ENCODE measurements around the gene ARID1B.
"Not testable (repeated sequence)": the region's sequence is repeated elsewhere in the genome, so short reads cannot be mapped to it uniquely, and the experiment has no call there.

The ARID1B gene

DNA sequence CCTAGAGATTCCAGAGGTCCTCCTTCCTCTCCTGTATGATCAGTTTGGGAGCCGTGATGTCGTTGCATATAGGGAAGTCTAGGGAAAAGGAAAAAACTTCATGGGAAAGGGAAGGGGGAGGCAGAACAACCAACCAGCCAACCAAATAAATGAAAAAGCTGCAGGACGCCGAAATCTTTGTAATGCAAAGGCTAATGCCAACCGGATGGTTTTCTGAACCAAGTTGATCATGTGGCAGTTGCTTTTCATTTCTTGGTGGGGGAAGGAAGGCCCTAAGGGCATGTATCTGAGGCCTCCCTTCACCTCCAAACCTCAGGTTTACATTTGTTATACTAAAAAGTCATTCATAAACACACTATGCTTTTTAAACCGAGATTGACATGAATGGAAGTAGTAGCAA, 167.2 kb downstream of the ARID1B start:
- no peak for DNase-seq

DNA sequence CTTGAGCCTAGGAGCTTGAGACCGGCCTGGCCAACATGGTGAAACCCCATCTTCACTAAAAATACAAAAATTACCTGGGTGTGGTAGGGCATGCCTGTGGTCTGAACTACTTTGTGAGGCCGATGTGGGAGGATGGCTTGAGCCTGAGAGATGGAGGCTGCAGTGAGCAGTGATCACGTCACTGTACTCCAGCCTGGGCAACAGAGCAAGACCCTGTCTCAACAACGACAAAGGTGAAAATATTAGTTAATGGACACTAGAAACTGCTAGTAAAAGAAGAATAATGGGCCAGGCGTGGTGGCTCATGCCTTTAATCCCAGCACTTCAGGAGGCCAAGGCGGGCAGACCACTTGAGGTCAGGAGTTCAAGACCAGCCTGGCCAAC, 168.6 kb downstream of the ARID1B start:
- not testable (repeated sequence) for DNase-seq

DNA sequence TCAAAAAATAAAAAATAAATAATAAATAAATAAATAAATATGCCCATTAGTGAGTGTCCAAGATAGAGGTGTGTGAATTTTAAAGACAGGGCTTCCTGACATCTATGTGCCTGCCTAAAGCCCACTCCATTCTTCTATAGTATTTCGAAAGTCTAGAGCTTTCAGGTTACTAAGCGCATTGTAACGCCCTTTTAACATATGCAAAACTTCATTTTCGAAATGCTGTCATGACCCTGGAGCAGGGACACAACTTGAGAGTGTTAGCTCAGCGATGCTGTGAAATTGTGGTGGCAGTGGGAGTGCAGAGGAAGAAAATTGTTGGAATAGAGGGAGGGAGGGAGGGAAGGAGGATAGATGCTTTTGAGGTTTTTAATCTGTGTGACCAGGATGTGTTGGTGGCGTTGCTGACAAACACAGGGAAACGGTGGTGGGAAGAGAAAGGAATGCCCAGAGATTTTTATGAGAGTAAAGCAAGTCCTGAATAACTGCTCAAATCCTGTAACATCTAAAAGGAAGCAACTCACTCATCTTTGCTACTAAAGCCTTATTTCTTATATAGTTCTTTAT, 169.3 kb downstream of the ARID1B start:
- no peak for DNase-seq

DNA sequence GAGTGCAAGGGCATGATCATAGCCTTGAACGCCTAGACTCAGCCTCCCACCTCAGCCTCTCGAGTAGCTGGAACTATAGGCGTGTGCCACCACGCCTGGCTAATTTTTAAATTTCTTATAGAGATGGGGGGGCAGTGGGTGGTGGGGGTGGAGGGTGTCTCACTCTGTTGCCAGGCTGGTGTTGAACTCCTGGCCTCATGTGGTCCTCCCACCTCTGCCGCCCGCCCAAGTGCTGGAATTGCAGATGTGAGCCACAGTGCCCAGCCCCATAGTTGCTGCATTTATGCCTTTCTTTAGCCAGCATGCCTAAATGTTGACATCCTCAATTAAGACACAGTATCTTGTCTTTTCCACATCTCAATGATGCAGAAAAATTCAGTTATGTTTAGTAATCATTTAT, 171.1 kb downstream of the ARID1B start:
- no peak for DNase-seq

DNA sequence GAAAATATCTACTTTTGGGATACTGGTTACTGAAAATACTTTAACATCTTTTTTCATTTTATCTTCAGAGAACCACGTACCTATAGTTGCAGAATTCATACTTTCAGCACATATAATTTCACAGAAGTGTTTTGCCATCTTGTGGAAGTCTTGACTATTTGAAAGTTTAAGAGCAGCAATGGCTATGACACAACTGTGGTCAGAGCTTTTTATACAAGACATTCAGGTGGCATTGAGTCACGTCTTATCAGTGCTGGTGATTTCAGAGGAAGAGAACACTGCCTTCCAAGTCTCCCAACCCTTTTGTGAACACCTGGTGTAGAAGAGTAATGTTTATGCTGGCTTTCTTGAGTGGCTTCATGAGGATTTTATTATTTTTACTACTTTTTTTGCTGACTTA, 171.6 kb downstream of the ARID1B start:
- no peak for DNase-seq

DNA sequence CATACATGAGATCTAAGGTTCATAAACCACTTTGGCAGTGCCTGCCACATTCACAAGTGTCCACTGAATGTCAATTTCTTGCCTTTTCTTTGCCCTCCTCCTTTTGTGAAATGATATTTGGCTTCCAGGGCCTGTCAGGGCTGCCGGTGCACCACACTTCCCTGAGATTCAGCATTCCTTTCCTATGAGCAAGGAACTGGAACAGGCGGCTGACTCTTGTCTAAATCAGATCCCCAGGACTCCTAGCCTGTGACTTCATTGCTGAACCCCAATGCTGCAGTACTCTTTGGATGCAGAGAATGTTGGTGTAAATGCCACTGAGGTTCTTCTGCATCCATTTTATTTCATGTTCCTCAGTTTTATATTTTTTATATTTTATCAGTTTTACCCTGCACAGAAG, 172.2 kb downstream of the ARID1B start:
- no peak for DNase-seq

DNA sequence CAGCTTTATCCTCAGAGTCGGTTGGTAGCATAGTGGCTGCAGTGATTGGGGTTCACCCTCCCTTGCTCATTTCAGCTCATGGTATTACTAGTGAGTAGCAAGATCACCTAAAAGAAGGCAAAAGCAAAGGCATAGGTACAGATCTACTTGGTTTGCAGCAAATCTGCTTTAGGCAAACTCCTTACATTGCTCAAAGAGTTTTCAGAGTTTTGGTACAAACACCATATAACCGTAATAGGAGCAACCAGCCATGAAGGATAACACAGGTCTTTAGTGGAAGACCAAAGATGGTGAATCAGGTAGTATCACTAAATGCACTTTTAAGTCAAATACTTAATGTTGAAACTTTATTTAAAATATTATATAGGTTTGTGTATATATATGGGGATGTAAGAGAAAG, 172.9 kb downstream of the ARID1B start:
- DNase-seq, result no peak

DNA sequence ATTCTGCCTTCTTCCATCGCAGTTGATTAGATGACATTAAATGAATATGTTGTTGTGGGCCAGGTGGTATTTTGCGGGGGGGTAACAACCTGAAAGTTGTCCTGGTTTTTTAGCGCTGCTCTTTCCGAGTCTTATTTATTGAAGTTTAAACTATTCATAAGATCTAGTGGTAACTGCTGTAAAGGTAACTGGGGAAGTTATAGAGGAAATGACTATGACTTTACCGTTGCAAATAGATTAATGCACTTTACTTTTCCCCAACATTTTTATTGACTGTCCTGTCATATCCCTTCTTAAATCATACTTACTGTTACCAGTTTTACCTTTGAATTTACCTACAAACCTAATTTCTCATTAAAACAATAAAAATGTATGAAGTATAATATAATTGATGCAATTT, 173.4 kb downstream of the ARID1B start:
- no peak for DNase-seq

DNA sequence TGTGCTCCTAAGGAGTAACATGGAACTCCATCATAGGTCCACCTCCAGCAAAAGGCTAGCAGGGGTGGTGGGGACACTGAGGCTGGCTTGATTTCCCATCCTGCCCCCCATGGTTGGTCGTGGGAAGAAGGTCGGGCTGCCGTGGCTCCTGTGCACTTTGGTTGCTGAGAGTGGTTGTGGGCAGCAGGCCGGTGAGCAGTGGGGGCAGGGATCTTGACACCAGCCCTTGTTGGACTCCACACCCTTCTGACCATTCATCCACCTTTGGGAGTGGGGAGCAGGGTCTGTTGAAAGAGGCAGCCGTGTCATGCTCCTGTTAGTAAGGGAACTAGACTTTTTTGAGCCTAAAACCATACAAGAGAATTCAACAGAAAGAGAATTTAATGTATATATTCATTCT, 175.2 kb downstream of the ARID1B start:
- no peak for DNase-seq

DNA sequence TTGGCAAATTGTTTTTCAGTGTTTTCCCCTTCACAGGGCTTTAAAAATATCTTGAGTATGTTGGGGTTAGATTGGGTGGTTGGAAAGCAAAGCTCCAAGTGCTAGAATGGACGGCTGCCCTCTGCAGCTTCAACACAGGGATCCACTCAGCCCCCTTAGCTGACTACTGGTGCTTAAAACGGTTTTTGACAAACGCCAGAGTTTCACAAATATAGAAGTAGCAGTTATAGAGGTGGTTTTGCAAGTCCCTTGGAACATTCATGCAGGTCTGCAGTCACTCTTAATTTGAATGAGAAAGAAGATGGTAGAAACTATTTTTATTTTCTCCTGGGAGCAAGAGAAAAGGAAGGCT, 175.9 kb downstream of the ARID1B start:
- no peak for DNase-seq

DNA sequence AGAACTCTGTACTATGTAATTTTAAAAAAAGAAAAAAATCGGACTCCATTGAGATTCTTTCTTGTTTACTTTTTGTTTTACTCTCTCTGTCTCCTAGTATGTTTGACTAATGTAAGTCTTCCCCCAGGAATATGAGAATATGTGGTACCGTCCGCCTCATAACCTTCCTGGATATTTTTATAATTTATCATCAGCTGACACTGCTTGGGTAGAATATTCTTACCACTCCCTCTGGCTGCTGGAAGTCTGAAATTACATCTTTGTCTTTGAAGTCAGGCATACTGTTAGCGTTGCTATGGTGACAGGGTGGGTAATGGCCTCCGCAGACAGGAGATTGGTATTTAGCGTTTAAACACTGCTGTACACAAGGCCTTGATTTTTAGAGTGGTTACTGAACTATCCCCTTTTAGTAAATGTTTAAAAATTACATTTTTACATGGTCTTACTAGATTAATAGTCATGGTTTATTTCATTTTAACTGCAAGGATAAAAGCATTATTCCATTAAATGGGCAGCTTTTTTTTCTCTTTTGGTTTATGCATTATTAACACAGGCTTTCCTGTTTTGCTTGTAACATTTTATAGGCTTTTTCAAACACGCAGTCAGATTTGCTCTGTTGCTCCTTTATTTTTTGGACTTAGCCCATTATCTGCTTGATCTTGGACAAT, 176.4 kb downstream of the ARID1B start:
- DNase-seq, result peak; percentile 70

DNA sequence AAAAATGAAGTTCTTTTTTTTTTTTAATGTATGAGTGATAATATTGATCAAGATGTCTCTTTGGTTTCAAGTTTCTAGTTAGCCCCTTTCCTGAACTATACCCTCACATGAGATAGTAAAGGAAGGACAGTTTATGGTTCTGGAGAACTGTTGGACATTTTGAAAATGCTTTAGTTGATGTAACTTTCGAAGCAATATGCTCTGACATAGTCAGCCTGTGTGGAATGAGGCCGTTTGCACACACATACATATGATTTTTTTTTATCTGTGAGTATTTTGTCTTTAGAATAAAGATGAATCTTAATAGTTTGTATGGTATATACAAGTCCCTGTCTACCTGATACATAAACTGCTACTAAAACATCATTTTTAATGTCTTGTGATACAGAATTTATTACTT, 177.0 kb downstream of the ARID1B start:
- no peak for DNase-seq

DNA sequence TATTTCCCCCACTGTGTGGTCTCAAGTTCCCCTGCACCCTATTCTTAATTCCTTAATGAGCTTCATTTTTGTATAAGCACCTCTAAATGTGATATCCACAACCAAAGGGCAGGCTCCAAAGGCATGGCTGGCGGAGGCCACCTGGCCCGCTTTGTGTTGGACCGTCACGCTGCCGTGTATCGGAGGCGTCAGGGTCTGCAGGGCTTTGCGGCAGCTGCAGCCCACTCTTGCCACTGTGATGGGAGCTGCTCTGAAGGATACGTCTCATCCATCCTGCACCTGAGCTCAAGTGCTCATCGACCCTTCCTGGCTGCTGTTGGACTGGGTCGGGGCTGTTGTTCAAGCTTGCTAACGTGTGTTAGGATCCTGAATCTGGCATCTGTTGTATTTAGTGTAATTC, 177.6 kb downstream of the ARID1B start:
- no peak for DNase-seq

DNA sequence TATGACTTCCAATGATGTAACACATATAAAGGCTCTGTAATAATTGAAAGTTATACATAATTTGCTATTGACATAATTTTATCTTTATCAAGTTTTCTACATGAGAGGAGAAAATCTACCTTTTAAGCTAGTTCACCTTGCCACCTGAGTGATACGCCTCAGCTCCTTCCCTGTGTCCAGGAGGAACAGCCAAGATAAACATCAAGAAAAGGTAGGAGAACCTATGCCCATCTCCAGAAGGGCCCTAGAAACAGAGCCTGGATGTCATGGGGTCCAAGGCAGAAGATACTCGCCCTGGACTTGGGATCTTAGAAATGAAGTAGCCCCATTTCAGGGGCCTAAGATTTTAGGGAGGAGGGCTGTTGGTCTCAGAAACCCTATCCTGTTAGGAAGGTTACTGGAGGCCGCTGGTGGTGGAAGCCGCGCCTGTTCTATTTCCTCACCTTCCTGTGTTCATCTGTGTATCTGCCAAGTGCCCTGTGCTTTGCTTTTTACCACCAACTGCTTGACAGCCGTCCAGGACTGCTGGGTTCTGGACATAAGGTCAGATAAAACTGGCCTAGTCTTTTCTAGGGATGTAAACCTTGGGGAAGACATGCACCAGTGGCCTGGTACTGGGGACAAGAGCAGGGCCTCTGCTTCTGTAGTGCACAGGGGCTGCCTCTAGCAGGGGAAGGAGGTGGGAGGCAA, 178.5 kb downstream of the ARID1B start:
- no peak for DNase-seq

DNA sequence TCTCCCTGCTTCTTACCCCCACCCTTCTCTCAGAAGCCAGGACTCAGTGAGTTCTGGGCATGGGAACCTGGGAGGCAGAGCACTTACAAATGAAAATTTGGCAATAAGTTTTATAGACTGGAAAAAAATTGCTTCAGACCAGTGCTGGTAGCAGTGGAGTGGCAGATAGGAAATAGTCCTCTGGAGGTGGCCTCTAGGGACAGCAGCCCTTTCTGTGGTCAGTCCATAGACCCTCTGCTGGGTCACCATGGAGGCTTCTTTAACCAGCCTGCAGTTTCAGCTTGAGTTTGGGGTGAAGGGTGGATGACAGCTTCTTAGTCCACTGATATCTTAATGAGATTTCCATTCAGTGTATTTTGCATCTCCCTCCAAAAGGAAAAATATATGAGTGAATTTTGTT, 179.1 kb downstream of the ARID1B start:
- no peak for DNase-seq

DNA sequence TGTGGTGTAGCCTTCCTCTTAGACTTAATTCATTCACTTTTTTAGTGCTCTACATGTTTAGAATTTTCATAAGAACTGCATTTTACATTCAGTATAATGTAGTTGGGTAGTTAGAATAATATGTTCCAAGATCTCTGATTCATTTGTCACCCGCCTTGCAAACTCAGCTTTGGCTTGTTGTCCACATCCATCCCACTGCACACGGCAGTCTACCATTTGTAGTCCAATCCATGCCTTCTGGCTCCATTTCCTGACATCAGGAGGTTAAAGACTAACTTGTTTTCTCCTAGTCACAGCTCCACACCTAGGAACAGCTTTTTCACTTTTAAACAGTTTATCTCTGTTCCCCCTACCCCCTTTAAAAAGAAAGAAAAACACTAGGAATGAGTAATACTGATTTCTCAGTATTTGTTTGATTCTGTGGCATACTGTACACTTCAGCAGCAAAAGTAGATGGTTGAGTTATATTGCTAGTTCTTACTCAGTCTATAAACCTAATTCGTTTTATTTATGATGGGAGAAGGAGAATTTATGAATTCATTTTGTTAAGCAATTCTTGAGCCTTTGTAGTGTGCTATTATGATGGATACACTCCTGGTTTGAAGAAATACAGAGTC, 180.9 kb downstream of the ARID1B start:
- no peak for DNase-seq

DNA sequence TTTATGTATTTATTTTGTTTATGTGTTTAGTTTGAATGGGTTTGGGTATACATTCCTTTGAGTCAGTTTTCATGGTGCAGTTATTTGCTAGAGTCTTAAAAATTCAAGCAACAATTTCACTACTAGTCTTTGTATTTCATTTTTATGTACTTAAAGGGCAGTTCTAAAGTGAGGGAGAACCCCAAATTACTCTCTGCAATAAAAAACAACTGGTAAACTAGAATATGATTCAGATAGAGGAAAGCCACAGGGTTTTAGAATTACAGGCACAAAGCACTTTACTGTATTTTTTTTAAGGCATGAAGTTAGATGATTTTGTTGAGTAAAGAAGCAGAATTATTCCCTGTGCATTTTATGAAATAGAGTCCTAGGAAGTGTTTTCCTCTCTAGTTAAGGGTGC, 183.3 kb downstream of the ARID1B start:
- DNase-seq, result no peak

DNA sequence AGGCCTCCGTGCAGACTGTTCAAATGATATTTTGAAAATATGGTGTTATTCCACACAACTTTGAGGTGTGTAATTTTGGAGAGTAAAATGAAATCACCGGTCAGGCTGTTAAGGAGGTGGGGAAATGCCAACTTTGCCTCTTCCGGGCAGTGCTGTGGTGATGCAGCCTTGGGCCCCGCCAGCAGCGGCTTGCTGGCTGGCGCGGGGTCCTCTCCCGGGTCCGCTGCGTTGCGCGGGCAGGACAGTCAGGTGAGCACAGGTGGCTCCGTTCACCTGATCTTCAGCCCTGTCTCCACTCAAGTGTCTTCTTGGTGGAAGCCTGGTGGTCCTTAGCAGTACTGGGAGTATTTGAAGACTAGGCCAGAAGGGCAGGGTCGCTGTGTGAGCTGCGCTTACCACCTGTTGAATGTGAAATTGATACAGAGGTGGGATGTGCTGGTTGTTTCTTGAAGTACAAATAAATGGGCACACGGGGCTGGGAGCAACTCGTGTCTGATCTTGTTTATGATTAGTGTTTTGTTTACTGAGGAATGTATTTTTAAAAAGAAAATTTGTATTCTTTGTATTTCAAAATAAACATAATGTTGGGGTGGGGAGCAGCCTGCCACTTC, 184.2 kb downstream of the ARID1B start:
- no peak for DNase-seq

DNA sequence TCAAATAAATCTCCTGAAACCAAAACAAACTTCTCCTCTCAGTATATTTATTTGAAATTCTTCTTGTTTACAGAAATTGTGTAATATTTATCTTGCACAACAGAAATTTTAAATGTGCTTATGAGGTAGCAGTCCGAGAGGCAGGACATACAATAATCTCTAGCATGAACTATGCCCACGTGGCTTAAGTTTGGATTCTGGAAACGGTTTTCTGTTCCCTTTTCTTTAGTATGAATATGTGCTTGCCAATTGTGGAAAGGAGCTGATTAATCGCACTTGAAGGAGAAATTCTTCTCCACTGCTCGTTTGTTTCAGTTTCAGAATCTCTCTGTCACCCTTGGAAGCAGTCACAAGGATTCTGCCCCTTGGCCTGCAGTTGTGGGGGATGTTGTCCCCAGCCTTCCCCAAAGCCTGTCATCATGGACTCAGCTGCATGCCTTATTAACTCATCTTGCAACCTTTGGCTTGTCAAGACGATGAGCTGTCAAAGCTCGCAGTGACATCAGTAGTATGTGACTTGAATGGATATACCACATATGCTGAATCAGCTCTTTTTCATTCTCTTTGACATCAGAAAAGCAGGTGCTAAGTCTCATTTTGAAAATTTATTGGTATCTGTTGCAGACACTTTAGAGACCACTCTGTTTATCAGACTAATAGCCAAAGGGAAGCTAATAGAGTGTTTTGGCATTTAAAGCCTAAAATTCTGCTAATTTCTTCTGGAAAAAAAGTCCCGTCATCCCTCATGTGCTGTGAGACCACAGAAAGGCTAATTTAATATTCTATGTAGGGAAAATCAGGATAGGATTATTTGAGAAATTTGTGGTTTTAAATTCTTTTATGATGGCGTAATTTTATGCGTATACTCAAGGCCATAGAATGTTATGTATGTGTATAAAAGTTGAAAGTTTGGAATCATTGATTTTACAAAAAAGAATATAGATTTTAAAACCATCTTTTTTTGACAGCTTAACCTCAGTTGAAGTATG, 186.8 kb downstream of the ARID1B start:
- no peak for DNase-seq

DNA sequence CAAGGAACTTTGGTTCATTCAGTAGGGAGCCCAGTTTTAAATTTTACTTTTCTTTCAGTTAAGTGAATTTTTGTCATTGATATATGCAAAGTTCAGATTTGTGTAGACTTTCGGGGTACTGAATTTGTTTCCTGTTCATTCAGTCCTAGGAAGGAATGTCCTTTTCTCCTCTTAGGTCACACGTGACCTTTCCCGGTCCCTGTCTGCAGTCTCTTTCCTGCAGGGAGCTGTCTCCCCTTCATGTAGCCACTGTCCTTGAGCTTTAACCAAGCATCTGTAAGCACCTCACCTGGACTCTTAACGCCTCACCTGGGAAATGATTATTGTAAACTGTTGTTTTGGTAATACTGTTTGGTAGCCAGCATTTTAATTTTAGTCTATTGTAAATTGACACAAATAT, 190.7 kb downstream of the ARID1B start:
- no peak for DNase-seq

DNA sequence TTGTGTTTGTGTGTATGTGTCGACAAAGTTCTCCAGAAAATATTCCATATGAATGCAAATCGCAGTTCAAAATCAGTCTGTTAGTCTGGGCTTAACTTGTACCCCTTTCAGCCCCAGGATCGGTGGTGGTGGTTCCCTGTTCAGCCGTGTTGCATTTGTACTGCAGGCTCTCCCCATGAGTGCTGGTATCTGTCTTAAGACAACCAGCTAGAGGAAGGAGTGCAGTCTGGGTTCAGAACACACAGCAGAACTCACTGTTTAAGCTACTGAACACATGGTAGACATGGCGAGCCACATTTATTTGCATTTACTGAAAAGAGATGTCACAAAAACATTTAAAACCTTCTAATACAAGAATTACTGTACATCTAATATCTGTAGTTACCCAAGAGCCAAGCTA, 192.1 kb downstream of the ARID1B start:
- DNase-seq, result no peak

DNA sequence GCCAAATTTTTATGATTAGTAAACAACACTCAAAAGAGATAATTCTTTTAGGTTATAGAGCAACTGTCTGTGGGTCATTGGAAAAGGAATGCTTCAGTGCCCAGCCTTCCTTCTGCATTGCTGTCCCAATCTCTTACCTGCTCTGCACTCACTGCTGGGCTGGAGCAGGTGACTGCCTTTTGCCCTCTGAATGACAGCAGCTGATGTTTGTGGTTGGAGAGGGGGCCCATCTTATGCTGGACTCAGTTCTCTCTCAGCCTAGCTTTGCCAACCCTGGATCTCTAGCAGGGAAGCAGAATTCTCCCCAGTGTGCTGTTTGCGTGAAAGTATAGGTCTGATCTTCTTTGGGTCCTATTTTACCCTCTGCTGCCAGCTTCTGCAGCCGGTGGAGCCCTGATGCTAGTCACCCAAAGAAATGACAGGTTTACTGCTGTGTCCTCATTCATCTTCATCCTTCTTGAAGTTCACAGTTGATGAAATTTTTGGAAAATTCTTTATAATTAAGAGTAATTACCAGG, 193.5 kb downstream of the ARID1B start:
- DNase-seq, result no peak

Measured in CD4-positive, alpha-beta T cell treated with Interleukin-10 for 1 hour (primary cell).